Keratinocyte (primary cell): ENCODE measurements around the gene HAND2. TPM values are rescaled to one million over a fixed set of nuclear protein-coding genes. Genes with fewer than 3 reads are reported as not detected.

Experiments
- DNase-seq: peaks from one replicate; pipeline ENCODE4 v3.0.0-alpha.2; 2011; ENCODE audit warnings: low read depth, missing footprints, low spot score
- FAIRE-seq: peaks from 2 replicates; lab custom pipeline; 2011; peaks lifted over from hg19 to GRCh38; lab: Jason Lieb, UNC
- H2AFZ ChIP-seq: 2 replicates; pipeline ENCODE4 v1.6.0; 2012; ENCODE audit warnings: low read length, control low read depth, inconsistent platforms; ENCODE audit not compliant: control insufficient read depth
- H3K27ac ChIP-seq: 2 replicates; pipeline ENCODE4 v1.5.1; 2011; ENCODE audit warnings: low read length; ENCODE audit not compliant: control insufficient read depth, insufficient read depth
- H3K27me3 ChIP-seq: 3 replicates; pipeline ENCODE4 v1.6.0; 2011; ENCODE audit warnings: low read length; ENCODE audit not compliant: control insufficient read depth, insufficient read depth; ENCODE audit errors: extremely low read depth
- H3K36me3 ChIP-seq, 2 experiments: 2 replicates in 1 of 2; 3 replicates in 1 of 2; pipeline ENCODE4 v1.5.1; 2011; ENCODE audit warnings: low read length in 2 of 2, mild to moderate bottlenecking in 1 of 2; ENCODE audit not compliant: control insufficient read depth in 2 of 2, insufficient read depth in 2 of 2; ENCODE audit errors: extremely low read depth in 1 of 2
- H3K4me1 ChIP-seq: 3 replicates; pipeline ENCODE4 v1.5.1; 2011; ENCODE audit warnings: low read length; ENCODE audit not compliant: control insufficient read depth, insufficient read depth; ENCODE audit errors: extremely low read depth
- H3K4me2 ChIP-seq: 3 replicates; pipeline ENCODE4 v1.6.0; 2011; ENCODE audit warnings: low read depth, low read length; ENCODE audit not compliant: control insufficient read depth, insufficient read depth; ENCODE audit errors: extremely low read depth
- H3K4me3 ChIP-seq, 3 experiments: fragments of 200-600 bp in 1 of 3; sonication (generic) in 1 of 3; 2 replicates in 2 of 3; 3 replicates in 1 of 3; pipeline ENCODE4 v1.5.1; 2011 to 2016; ENCODE audit warnings: low read length in 3 of 3, mild to moderate bottlenecking in 3 of 3, control low read depth in 2 of 3, inconsistent platforms in 1 of 3, low read depth in 1 of 3, mixed read lengths in 1 of 3, mixed run types in 1 of 3, moderate library complexity in 1 of 3; ENCODE audit not compliant: control insufficient read depth in 2 of 3, insufficient read depth in 2 of 3; ENCODE audit errors: extremely low read depth in 1 of 3
- H3K79me2 ChIP-seq: 2 replicates; pipeline ENCODE4 v1.6.0; 2012; ENCODE audit warnings: low read length; ENCODE audit not compliant: control insufficient read depth, insufficient read depth
- H3K9ac ChIP-seq: 3 replicates; pipeline ENCODE4 v1.6.0; 2011; ENCODE audit warnings: low read length; ENCODE audit not compliant: control insufficient read depth, insufficient read depth; ENCODE audit errors: extremely low read depth
- H3K9me1 ChIP-seq: 3 replicates; pipeline ENCODE4 v1.6.0; 2011; ENCODE audit warnings: low read length; ENCODE audit not compliant: control insufficient read depth, insufficient read depth; ENCODE audit errors: extremely low read depth
- H3K9me3 ChIP-seq: 2 replicates; pipeline ENCODE4 v1.5.1; 2012; ENCODE audit warnings: low read depth, low read length; ENCODE audit not compliant: control insufficient read depth
- H4K20me1 ChIP-seq: 3 replicates; pipeline ENCODE4 v1.6.0; 2011; ENCODE audit warnings: low read length; ENCODE audit not compliant: control insufficient read depth, insufficient read depth; ENCODE audit errors: extremely low read depth
- CTCF ChIP-seq, 3 experiments: IDR thresholded peaks in 1 of 3; conservative IDR thresholded peaks in 1 of 3; optimal IDR thresholded peaks in 1 of 3; 2 replicates in 2 of 3; 3 replicates in 1 of 3; pipeline versions ENCODE3 to v1.5.1; 2011; ENCODE audit warnings: low read length in 3 of 3, mild to moderate bottlenecking in 3 of 3, moderate library complexity in 2 of 3, control low read depth in 1 of 3, inconsistent platforms in 1 of 3; ENCODE audit not compliant: insufficient read depth in 2 of 3; ENCODE audit errors: extremely low read depth in 1 of 3
- EZH2 ChIP-seq: IDR thresholded peaks from one replicate; pipeline ENCODE4 v1.6.1; 2012; ENCODE audit warnings: inconsistent platforms, mild to moderate bottlenecking, low read length, moderate library complexity
- dilution Hi-C: fragments of 300-500 bp; cut with MboI; formaldehyde crosslinking; loops from one replicate; pipeline ENCODE4 v1.7.0; 2020; ENCODE audit warnings: low sequenced_read_pairs; ENCODE audit not compliant: extremely low pct_ligation_motif_present
- polyA plus RNA-seq, 5 experiments: library from polyadenylated mRNA; depleted of rRNA in 3 of 5; stranded (reverse) in 3 of 5; stranded (forward) in 1 of 5; unstranded in 1 of 5; fragments of >200 nt; gene quantifications; 1 replicate in 1 of 5; 2 replicates in 3 of 5; 3 replicates in 1 of 5; pipeline versions ENCODE4 v1.2.1 to v1.2.3, GENCODE V29; 2011 to 2012; ENCODE audit warnings: missing spikeins in 2 of 5, low read depth in 1 of 5, low replicate concordance in 1 of 5

Gene HAND2
- polyA plus RNA-seq, 1 donor (not counting 4 experiments of a cell fraction or from before 2014, with no cell fraction given): not detected

GRCh38 chr4:173526027-173526482 is 4.0 kb downstream of the HAND2 start:
- TF ChIP-seq EZH2 (no peak), CTCF (optimal IDR thresholded peaks at IDR 0.05 in 1 of 3, IDR thresholded peaks at IDR 0.05 in 1 of 3, conservative IDR thresholded peaks at IDR 0.05 in 1 of 3; ENCODE audit: extremely low read depth in 1 of 3, insufficient read depth in 2 of 3, low read length in 3 of 3) (no peak)
- FAIRE-seq (no peak), DNase-seq (no peak)
- H4K20me1 ChIP-seq: peaks cover 3% of the 10 kb centered on the region
- H3K4me3 ChIP-seq: no peak overlapping the region
- no peaks in the 10 kb centered on the region for H3K9me1 ChIP-seq
- dilution Hi-C loops: no loop called here
- no peaks in the 10 kb centered on the region for H3K36me3 ChIP-seq
- no peaks in the 10 kb centered on the region for H3K79me2 ChIP-seq
- H3K27ac ChIP-seq: no peak overlapping the region
- H2AFZ ChIP-seq: no peak overlapping the region
- H3K9me3 ChIP-seq: peaks cover 8% of the 10 kb centered on the region
- peaks cover 3% of the 10 kb centered on the region for H3K4me1 ChIP-seq
- H3K27me3 ChIP-seq: peaks cover 99% of the 10 kb centered on the region
- H3K9ac ChIP-seq: no peak overlapping the region
- H3K4me2 ChIP-seq: no peak overlapping the region

DNA sequence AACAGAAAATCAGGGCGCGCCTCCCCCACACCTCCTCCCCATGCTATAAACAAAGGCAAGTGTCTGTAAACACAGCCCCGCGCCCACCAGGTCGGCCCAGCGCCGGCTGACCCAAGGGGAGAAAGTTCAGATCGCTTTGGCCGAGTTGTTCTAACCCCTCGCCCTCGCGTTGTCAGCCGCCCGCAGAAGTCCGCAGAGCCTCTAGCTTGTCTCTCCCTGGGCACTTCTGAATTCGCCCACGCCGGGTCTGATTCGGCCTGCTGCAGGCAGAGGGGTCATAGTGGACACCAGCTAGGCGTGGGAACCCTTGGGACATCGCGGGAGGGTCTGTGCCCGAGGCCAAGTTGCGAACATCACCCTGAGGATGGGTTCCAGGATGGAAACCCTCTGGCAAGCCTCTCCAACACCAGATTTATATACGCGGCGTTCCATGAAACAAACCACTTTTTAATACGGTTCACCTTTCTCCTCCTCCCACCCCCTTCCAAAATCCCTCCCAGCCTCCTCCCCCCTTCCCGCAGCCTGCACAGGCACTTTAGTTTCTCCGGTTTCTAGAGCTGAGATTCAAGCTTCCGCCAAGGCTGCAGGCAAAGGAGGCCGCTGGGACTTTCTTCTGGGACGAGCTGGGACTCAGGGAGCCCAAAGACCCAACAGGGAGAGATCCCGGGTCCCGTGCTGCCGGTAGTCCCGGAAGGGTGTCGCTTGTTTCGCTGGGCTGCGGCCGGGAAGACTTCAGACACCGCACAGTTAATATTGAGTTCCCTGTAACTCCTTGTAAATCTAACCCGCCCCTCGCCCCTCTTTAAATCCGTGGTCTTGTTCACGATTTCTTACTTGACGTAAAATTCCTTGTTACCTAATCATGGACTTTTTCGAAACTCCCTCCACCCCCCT is 4.7 kb downstream of the HAND2 start:
- no peak overlapping the region for H3K27ac ChIP-seq
- no peak for DNase-seq
- H2AFZ ChIP-seq: no peak overlapping the region
- H3K4me1 ChIP-seq: peaks cover 3% of the 10 kb centered on the region
- FAIRE-seq: no peak
- dilution Hi-C loops: no loop called here
- peaks cover 8% of the 10 kb centered on the region for H3K9me3 ChIP-seq
- no peaks in the 10 kb centered on the region for H3K9me1 ChIP-seq
- no peak overlapping the region for H3K4me2 ChIP-seq
- peaks cover under 1% of the 10 kb centered on the region for H4K20me1 ChIP-seq
- peaks cover 98% of the 10 kb centered on the region for H3K27me3 ChIP-seq
- no peak overlapping the region for H3K9ac ChIP-seq
- no peak for TF ChIP-seq EZH2
- no peak for TF ChIP-seq CTCF (optimal IDR thresholded peaks at IDR 0.05 in 1 of 3, IDR thresholded peaks at IDR 0.05 in 1 of 3, conservative IDR thresholded peaks at IDR 0.05 in 1 of 3; ENCODE audit: extremely low read depth in 1 of 3, insufficient read depth in 2 of 3, low read length in 3 of 3)
- no peaks in the 10 kb centered on the region for H3K79me2 ChIP-seq
- H3K4me3 ChIP-seq: no peak overlapping the region
- H3K36me3 ChIP-seq: no peaks in the 10 kb centered on the region
